CD4-positive, alpha-beta T cell (primary cell): ENCODE measurements around the gene FAM120B. TPM values are rescaled to one million over a fixed set of nuclear protein-coding genes. Genes with fewer than 3 reads are reported as not detected.

Source experiments
- ATAC-seq: fragments of 200-7000 bp; cut with Tn5 transposase; one replicate; pipeline ENCODE4 v1.10.0; 2022; ENCODE audit warnings: mild to moderate bottlenecking; ENCODE audit not compliant: poor library complexity
- CTCF ChIA-PET: fragments of 350-600 bp; sonication (Branson Sonifier 250); formaldehyde crosslinking; loops from one replicate; lab custom pipeline; 2021; ENCODE audit warnings: antibody characterized with exemption, inconsistent platforms; lab: Charles Lee
- POLR2A ChIA-PET: fragments of 350-600 bp; sonication (Branson Sonifier 250); formaldehyde crosslinking; loops from one replicate; lab custom pipeline; 2021; ENCODE audit warnings: antibody characterized with exemption, inconsistent platforms; lab: Charles Lee
- DNase-seq, 14 experiments: peaks; one replicate each; pipeline ENCODE4 v3.0.0-alpha.2; 2013 to 2020; ENCODE audit warnings: mixed read lengths in 2 of 14
- H3K27ac ChIP-seq, 2 donors: one replicate each; pipeline versions ENCODE4 v1.5.1 to v1.7.0; 2013; ENCODE audit warnings: low read length in 2 of 2, low read depth in 1 of 2, mild to moderate bottlenecking in 1 of 2
- H3K27me3 ChIP-seq, 2 experiments: 1 replicate in 1 of 2; 2 replicates in 1 of 2; pipeline versions ENCODE4 v1.6.1 to v1.7.0; 2013; ENCODE audit warnings: low read length in 2 of 2, control low read depth in 1 of 2, mild to moderate bottlenecking in 1 of 2, moderate library complexity in 1 of 2; ENCODE audit not compliant: insufficient read depth in 2 of 2, control insufficient read depth in 1 of 2
- H3K36me3 ChIP-seq: one replicate; pipeline ENCODE4 v1.6.1; 2013; ENCODE audit warnings: low read length, control low read depth; ENCODE audit not compliant: insufficient read depth
- H3K4me1 ChIP-seq: one replicate; pipeline ENCODE4 v1.6.1; 2013; ENCODE audit warnings: low read length, control low read depth; ENCODE audit not compliant: insufficient read depth
- H3K4me3 ChIP-seq: one replicate; pipeline ENCODE4 v1.5.1; 2013; ENCODE audit warnings: mild to moderate bottlenecking, low read length, moderate library complexity
- H3K9me3 ChIP-seq, 2 experiments: 1 replicate in 1 of 2; 2 replicates in 1 of 2; pipeline versions ENCODE4 v1.6.1 to v1.7.0; 2013; ENCODE audit warnings: low read length in 2 of 2, mild to moderate bottlenecking in 2 of 2, control low read depth in 1 of 2, moderate library complexity in 1 of 2; ENCODE audit not compliant: control insufficient read depth in 1 of 2, insufficient read depth in 1 of 2
- H3K27ac Mint-ChIP-seq: one replicate; pipeline ENCODE4 v1.8.0; 2020; ENCODE audit warnings: mixed read lengths
- H3K27me3 Mint-ChIP-seq: one replicate; pipeline ENCODE4 v1.8.0; 2021; ENCODE audit warnings: mixed read lengths
- H3K36me3 Mint-ChIP-seq: one replicate; pipeline ENCODE4 v1.8.0; 2021; ENCODE audit warnings: low read depth, mixed read lengths
- H3K4me1 Mint-ChIP-seq: one replicate; pipeline ENCODE4 v1.8.0; 2021; ENCODE audit warnings: low read depth, mixed read lengths
- H3K4me3 Mint-ChIP-seq: one replicate; pipeline ENCODE4 v1.8.0; 2020; ENCODE audit warnings: mild to moderate bottlenecking, mixed read lengths
- H3K9me3 Mint-ChIP-seq: one replicate; pipeline ENCODE4 v1.8.0; 2020; ENCODE audit warnings: mixed read lengths
- intact Hi-C, 2 experiments: fragments of 100-400 bp; cut with DNase I in 1 of 2; cut with micrococcal nuclease in 1 of 2; formaldehyde crosslinking; loops; one replicate each; pipeline versions ENCODE4 v1.15.1 to v1.9.0; 2023 to 2025; cut with DNase I, micrococcal nuclease
- total RNA-seq, 174 experiments: library from RNA in 2 of 174; stranded (reverse) in 2 of 174; gene quantifications; one replicate each; pipeline ENCODE4 v1.2.3 and lab custom pipeline; 2021 to 2026
- TF ChIP-seq, protein P1 (sequence below): fragments of 200-600 bp; IDR thresholded peaks from one replicate; pipeline ENCODE4 v1.8.0; 2022; ENCODE audit warnings: antibody characterized with exemption, mild to moderate bottlenecking

The FAM120B gene
- total RNA-seq, 2 experiments from 2014 or later = 24.1 to 26.7 TPM

DNA sequence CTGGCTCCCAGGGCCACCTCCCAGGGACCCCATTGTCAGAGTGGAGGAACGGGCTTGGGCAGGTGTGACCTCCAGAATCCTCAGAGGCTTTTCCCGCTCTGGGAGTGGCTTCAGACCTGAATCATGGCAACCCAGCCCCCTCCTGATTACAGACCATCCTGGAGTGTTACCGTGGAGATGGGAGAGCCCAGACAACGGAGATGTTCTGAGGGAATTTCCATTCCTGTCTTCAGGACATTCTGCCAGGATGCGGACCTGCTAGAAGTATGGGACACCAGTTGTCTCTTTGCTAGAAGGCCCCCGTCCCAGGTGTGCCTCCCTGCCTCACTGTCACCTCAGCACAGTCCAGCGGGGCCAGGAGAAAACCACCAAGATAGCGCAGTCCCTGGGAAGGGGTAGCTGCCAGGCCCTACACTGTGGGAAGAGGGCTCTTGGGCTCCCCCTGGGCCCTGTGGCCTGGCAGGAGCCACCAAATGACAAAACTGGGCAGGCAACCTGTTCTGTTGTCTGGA is 136.6 kb downstream of the FAM120B start:
- CTCF ChIA-PET = no interaction called here
- TF ChIP-seq, protein P1, sequence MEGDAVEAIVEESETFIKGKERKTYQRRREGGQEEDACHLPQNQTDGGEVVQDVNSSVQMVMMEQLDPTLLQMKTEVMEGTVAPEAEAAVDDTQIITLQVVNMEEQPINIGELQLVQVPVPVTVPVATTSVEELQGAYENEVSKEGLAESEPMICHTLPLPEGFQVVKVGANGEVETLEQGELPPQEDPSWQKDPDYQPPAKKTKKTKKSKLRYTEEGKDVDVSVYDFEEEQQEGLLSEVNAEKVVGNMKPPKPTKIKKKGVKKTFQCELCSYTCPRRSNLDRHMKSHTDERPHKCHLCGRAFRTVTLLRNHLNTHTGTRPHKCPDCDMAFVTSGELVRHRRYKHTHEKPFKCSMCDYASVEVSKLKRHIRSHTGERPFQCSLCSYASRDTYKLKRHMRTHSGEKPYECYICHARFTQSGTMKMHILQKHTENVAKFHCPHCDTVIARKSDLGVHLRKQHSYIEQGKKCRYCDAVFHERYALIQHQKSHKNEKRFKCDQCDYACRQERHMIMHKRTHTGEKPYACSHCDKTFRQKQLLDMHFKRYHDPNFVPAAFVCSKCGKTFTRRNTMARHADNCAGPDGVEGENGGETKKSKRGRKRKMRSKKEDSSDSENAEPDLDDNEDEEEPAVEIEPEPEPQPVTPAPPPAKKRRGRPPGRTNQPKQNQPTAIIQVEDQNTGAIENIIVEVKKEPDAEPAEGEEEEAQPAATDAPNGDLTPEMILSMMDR = no peak
- DNase-seq (no peak), ATAC-seq (no peak)
- Mint-ChIP-seq H3K27ac (no peak overlapping the region), H3K4me3 (no peak overlapping the region), H3K4me1 (no peaks in the 10 kb centered on the region), H3K27me3 (no peaks in the 10 kb centered on the region), H3K9me3 (no peaks in the 10 kb centered on the region), H3K36me3 (no peaks in the 10 kb centered on the region)
- Histone ChIP-seq H3K36me3 (no peaks in the 10 kb centered on the region), H3K4me3 (no peak overlapping the region), H3K27me3 (no peaks in the 10 kb centered on the region), H3K27ac (no peak overlapping the region), H3K9me3 (no peaks in the 10 kb centered on the region), H3K4me1 (peaks cover 2% of the 10 kb centered on the region)
- POLR2A ChIA-PET = no interaction called here
- intact Hi-C loops = no loop called here

DNA sequence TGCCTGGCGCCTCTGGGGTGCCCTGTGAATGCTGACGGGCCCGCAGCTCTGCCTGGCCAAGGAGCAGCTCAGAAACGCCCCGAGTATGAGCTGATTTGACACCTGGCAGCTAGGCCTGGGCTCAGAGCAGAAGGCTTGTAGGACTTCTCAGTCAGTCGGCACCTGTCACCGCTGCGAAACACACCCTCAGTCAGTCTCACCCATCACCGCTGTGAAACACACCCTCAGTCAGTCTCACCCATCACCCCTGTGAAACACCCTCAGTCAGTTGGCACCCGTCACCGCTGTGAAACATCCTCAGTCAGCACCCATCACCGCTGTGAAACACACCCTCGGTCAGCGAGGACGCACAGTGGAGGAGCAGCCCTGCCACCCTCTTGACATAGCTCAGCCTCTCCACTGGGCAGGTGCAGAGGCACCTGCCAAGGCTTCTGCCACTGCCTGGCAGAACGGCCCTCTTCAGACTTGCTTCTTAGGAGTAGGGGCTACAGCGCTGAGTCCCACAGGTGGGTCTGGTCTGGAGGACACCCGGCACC is 137.6 kb downstream of the FAM120B start:
- H3K36me3 Mint-ChIP-seq = no peaks in the 10 kb centered on the region
- DNase-seq = peak in 2 of 14 experiments; percentile 10 to 40

DNA sequence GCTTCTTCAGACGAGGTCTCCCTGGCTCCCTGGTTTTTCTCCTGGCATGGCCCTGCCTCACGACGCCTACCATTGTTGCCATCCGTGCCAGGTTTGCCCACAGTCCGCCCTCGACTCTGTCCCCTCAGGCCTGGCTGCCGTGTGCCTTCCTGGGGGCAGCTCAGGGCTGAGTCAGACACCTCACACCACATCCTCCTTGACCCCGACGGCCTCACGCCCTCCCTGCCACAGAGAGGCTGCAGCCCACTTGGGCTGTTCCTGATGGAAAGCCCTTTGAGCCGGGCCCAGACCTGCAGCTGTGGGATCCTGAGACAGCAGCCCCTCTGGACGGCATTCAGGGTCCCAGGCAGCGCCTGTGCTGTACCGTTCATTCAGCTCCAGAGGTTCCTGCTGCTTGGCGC is 138.3 kb downstream of the FAM120B start:
- POLR2A ChIA-PET = no interaction called here
- intact Hi-C loops = no loop called here
- CTCF ChIA-PET = no interaction called here
- H3K4me1 ChIP-seq = no peaks in the 10 kb centered on the region
- no peak for ATAC-seq
- no peak overlapping the region for H3K27ac ChIP-seq
- H3K36me3 Mint-ChIP-seq = no peaks in the 10 kb centered on the region
- DNase-seq = no peak
- H3K27me3 ChIP-seq = no peaks in the 10 kb centered on the region
- no peak overlapping the region for H3K27ac Mint-ChIP-seq
- H3K36me3 ChIP-seq = no peaks in the 10 kb centered on the region
- H3K4me1 Mint-ChIP-seq = no peaks in the 10 kb centered on the region
- H3K4me3 ChIP-seq = no peak overlapping the region
- no peak overlapping the region for H3K4me3 Mint-ChIP-seq
- no peaks in the 10 kb centered on the region for H3K9me3 Mint-ChIP-seq
- H3K27me3 Mint-ChIP-seq = no peaks in the 10 kb centered on the region
- no peaks in the 10 kb centered on the region for H3K9me3 ChIP-seq
- TF ChIP-seq, protein P1 = no peak

More for the DNA sequence above, 137.6 kb downstream of the FAM120B start:
- Mint-ChIP-seq H3K4me3 (no peak overlapping the region), H3K9me3 (no peaks in the 10 kb centered on the region), H3K27ac (no peak overlapping the region), H3K4me1 (no peaks in the 10 kb centered on the region), H3K27me3 (no peaks in the 10 kb centered on the region)
- CTCF ChIA-PET = no interaction called here
- TF ChIP-seq, protein P1 = no peak
- POLR2A ChIA-PET = no interaction called here
- no peaks in the 10 kb centered on the region for H3K4me1 ChIP-seq
- H3K27me3 ChIP-seq = no peaks in the 10 kb centered on the region
- intact Hi-C loops = no loop called here
- ATAC-seq = no peak
- H3K4me3 ChIP-seq = no peak overlapping the region
- H3K9me3 ChIP-seq = no peaks in the 10 kb centered on the region
- no peak overlapping the region for H3K27ac ChIP-seq
- no peaks in the 10 kb centered on the region for H3K36me3 ChIP-seq
